GM23338 (cell line): Measurements from ENCODE around the gene HACD2. TPM values are rescaled to one million over a fixed set of nuclear protein-coding genes. Genes with fewer than 3 reads are reported as not detected.
A peak's percentile ranks its signal among the peaks of the same experiment; 100 is the strongest.

Source experiments
- ATAC-seq: fragments of 200-7000 bp; cut with Tn5 transposase; 3 replicates; pipeline ENCODE4 v1.9.1; 2020
- DNase-seq: peaks from one replicate; pipeline ENCODE4 v3.0.0-alpha.2; 2015; ENCODE audit warnings: low spot score
- H2AFZ ChIP-seq: fragments of 200-600 bp; sonication (generic); 2 replicates; pipeline ENCODE4 v1.8.0; 2016; ENCODE audit warnings: antibody characterized with exemption, mild to moderate bottlenecking, moderate library complexity
- H3F3A ChIP-seq: fragments of 200-600 bp; sonication (generic); replicated peaks from 2 replicates; pipeline ENCODE4 v1.8.0; 2017; ENCODE audit warnings: antibody characterized with exemption, mixed run types, low read depth
- H3K27ac ChIP-seq: fragments of 200-600 bp; sonication (generic); 2 replicates; pipeline ENCODE4 v1.6.1; 2016; ENCODE audit warnings: low read depth
- H3K27me3 ChIP-seq: fragments of 200-600 bp; sonication (generic); 2 replicates; pipeline ENCODE4 v1.8.0; 2016; ENCODE audit warnings: mild to moderate bottlenecking, mixed run types, moderate library complexity; ENCODE audit not compliant: insufficient read depth
- H3K36me3 ChIP-seq: fragments of 200-600 bp; sonication (generic); 2 replicates; pipeline ENCODE4 v1.8.0; 2016; ENCODE audit warnings: mild to moderate bottlenecking; ENCODE audit not compliant: insufficient read depth
- H3K4me1 ChIP-seq: fragments of 200-600 bp; sonication (generic); 2 replicates; pipeline ENCODE4 v1.8.0; 2016; ENCODE audit warnings: mild to moderate bottlenecking, moderate library complexity; ENCODE audit not compliant: insufficient read depth
- H3K4me2 ChIP-seq: fragments of 200-600 bp; sonication (generic); 2 replicates; pipeline ENCODE4 v1.7.1; 2017; ENCODE audit warnings: mixed run types
- H3K4me3 ChIP-seq: fragments of 200-600 bp; sonication (generic); 2 replicates; pipeline ENCODE4 v1.6.1; 2016; ENCODE audit warnings: mixed run types
- H3K79me2 ChIP-seq: fragments of 200-600 bp; sonication (generic); replicated peaks from 2 replicates; pipeline ENCODE4 v1.8.0; 2017; ENCODE audit warnings: mild to moderate bottlenecking; ENCODE audit not compliant: insufficient read depth
- H3K9me2 ChIP-seq: fragments of 200-600 bp; sonication (generic); 2 replicates; pipeline ENCODE4 v1.8.0; 2017; ENCODE audit not compliant: insufficient read depth
- H4K20me1 ChIP-seq: fragments of 200-600 bp; sonication (generic); replicated peaks from 2 replicates; pipeline ENCODE4 v1.8.0; 2017; ENCODE audit warnings: mild to moderate bottlenecking; ENCODE audit not compliant: insufficient read depth
- H3K27ac Mint-ChIP-seq: 2 replicates; pipeline ENCODE4 v1.8.0; 2020; ENCODE audit warnings: inconsistent platforms, mild to moderate bottlenecking, moderate library complexity, mixed read lengths
- H3K27me3 Mint-ChIP-seq: 3 replicates; pipeline ENCODE4 v1.8.0; 2022; ENCODE audit warnings: low read depth, mild to moderate bottlenecking, moderate library complexity, mixed read lengths, inconsistent platforms; ENCODE audit not compliant: insufficient read depth, poor library complexity
- H3K36me3 Mint-ChIP-seq: 3 replicates; pipeline ENCODE4 v1.8.0; 2021; ENCODE audit warnings: low read depth, mild to moderate bottlenecking, inconsistent platforms, moderate library complexity, mixed read lengths
- H3K4me1 Mint-ChIP-seq: 3 replicates; pipeline ENCODE4 v1.8.0; 2020; ENCODE audit warnings: mild to moderate bottlenecking, inconsistent platforms, mixed read lengths
- H3K4me3 Mint-ChIP-seq: 3 replicates; pipeline ENCODE4 v1.8.0; 2021; ENCODE audit warnings: moderate library complexity, mild to moderate bottlenecking, inconsistent platforms, mixed read lengths
- H3K9me3 Mint-ChIP-seq: 3 replicates; pipeline ENCODE4 v1.8.0; 2020; ENCODE audit warnings: moderate library complexity, mild to moderate bottlenecking, inconsistent platforms, mixed read lengths
- CREB1 ChIP-seq: fragments of 250-450 bp; sonication (Bioruptor Pico); IDR thresholded peaks from 2 replicates; pipeline ENCODE4 v1.5.0; 2020; ENCODE audit warnings: low read depth, mild to moderate bottlenecking, moderate library complexity
- CTCF ChIP-seq, 2 experiments: fragments of 200-600 bp in 1 of 2; sonication (generic) in 1 of 2; conservative IDR thresholded peaks; 2 replicates each; pipeline versions ENCODE4 v1.5.1 to v1.6.1; 2016 to 2017; ENCODE audit warnings: antibody characterized with exemption in 2 of 2, low read depth in 2 of 2, mild to moderate bottlenecking in 2 of 2, moderate library complexity in 1 of 2
- JUNB ChIP-seq: IDR thresholded peaks from one replicate; pipeline ENCODE4 v1.6.1; 2016; ENCODE audit warnings: antibody characterized with exemption; ENCODE audit not compliant: unreplicated experiment
- NANOG ChIP-seq: IDR thresholded peaks from 2 replicates; pipeline ENCODE4 v1.6.1; 2016; ENCODE audit warnings: antibody characterized with exemption, borderline replicate concordance
- STAT1 ChIP-seq: IDR thresholded peaks from one replicate; pipeline ENCODE4 v1.6.1; 2016; ENCODE audit warnings: antibody characterized with exemption; ENCODE audit not compliant: unreplicated experiment
- polyA plus RNA-seq: library from polyadenylated mRNA; unstranded; fragments of >200 nt; fragmentation: Nextera tagmentation; extraction: Ambion mirVana; gene quantifications from 2 replicates; pipeline ENCODE4 v1.2.1, GENCODE V29; 2016
- total RNA-seq: library from RNA; depleted of rRNA; stranded (reverse); fragments of >200 nt; shearing (Covaris generic); gene quantifications from 2 replicates; pipeline ENCODE4 v1.2.3, GENCODE V29; 2014

Gene HACD2
- total and polyA plus RNA-seq, 2 experiments from 2014 or later = 13.4 to 31.5 TPM

- Histone ChIP-seq H4K20me1 (peaks cover 10% of the 10 kb centered on the region; the same call in 1 of the 2 replicates), H3F3A (no peaks in the 10 kb centered on the region), H3K4me3 (no peak overlapping the region), H3K27ac (no peak overlapping the region), H3K4me2 (0 out of 2 replicates have a peak overlapping the region, but pooled peaks have one; percentile 49), H3K27me3 (peaks cover 32% of the 10 kb centered on the region), H3K9me2 (0 out of 2 replicates have a peak, but pooled peaks cover 4% of the 10 kb centered on the region), H3K79me2 (no peaks in the 10 kb centered on the region), H3K4me1 (peaks cover 7% of the 10 kb centered on the region; the same call in 1 of the 2 replicates), H3K36me3 (no peaks in the 10 kb centered on the region), H2AFZ (no peak overlapping the region)
- Mint-ChIP-seq H3K9me3 (no peaks in the 10 kb centered on the region; the same call in 2 of the 3 replicates), H3K4me3 (no peak overlapping the region), H3K27ac (no peak overlapping the region), H3K4me1 (peaks cover 27% of the 10 kb centered on the region), H3K36me3 (peaks cover 3% of the 10 kb centered on the region; the same call in 1 of the 3 replicates), H3K27me3 (peaks cover 20% of the 10 kb centered on the region)
- DNase-seq (no peak), ATAC-seq (no peak)
- TF ChIP-seq CREB1 (CRISPR knock-in tag) (no peak), CTCF (conservative IDR thresholded peaks at IDR 0.05; ENCODE audit: low read depth in 2 of 2) (peak in 1 of 2 experiments; percentile 24; a peak in 2 of 4 replicates)
Measured at GRCh38 chr3:123444744-123445143, 140.1 kb downstream of the HACD2 start.

GRCh38 chr3:123444023-123444422 is 140.8 kb downstream of the HACD2 start:
- Mint-ChIP-seq H3K9me3 (no peaks in the 10 kb centered on the region; the same call in 2 of the 3 replicates), H3K36me3 (peaks cover 3% of the 10 kb centered on the region; the same call in 1 of the 3 replicates), H3K4me3 (no peak overlapping the region), H3K27ac (no peak overlapping the region), H3K27me3 (peaks cover 21% of the 10 kb centered on the region), H3K4me1 (peaks cover 27% of the 10 kb centered on the region)
- Histone ChIP-seq H3K79me2 (no peaks in the 10 kb centered on the region), H3F3A (no peaks in the 10 kb centered on the region), H3K27ac (no peak overlapping the region), H3K4me3 (no peak overlapping the region), H4K20me1 (peaks cover 10% of the 10 kb centered on the region; the same call in 1 of the 2 replicates), H3K36me3 (no peaks in the 10 kb centered on the region), H3K27me3 (peaks cover 29% of the 10 kb centered on the region), H3K4me2 (no peak overlapping the region), H3K4me1 (peaks cover 7% of the 10 kb centered on the region; the same call in 1 of the 2 replicates), H2AFZ (no peak overlapping the region), H3K9me2 (0 out of 2 replicates have a peak, but pooled peaks cover 4% of the 10 kb centered on the region)
- DNase-seq (no peak), ATAC-seq (no peak)
- TF ChIP-seq NANOG (no peak), STAT1 (no peak), CTCF (conservative IDR thresholded peaks at IDR 0.05; ENCODE audit: low read depth in 2 of 2) (peak in 1 of 2 experiments; percentile 24; a peak in 1 of 4 replicates), JUNB (no peak), CREB1 (CRISPR knock-in tag) (no peak)
